ENCODE results near the gene SON.

The SON gene

GRCh38 chr21:33511639-33512038 lies 31.2 kb upstream of the SON start:
- H3K4me3 ChIP-seq (ENCODE audit: low read depth, low read length) = no peak overlapping the region
- no peak for DNase-seq (ENCODE audit: low read depth)
- TF ChIP-seq, protein P1, sequence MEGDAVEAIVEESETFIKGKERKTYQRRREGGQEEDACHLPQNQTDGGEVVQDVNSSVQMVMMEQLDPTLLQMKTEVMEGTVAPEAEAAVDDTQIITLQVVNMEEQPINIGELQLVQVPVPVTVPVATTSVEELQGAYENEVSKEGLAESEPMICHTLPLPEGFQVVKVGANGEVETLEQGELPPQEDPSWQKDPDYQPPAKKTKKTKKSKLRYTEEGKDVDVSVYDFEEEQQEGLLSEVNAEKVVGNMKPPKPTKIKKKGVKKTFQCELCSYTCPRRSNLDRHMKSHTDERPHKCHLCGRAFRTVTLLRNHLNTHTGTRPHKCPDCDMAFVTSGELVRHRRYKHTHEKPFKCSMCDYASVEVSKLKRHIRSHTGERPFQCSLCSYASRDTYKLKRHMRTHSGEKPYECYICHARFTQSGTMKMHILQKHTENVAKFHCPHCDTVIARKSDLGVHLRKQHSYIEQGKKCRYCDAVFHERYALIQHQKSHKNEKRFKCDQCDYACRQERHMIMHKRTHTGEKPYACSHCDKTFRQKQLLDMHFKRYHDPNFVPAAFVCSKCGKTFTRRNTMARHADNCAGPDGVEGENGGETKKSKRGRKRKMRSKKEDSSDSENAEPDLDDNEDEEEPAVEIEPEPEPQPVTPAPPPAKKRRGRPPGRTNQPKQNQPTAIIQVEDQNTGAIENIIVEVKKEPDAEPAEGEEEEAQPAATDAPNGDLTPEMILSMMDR (conservative IDR thresholded peaks at IDR 0.05; ENCODE audit: low read depth, low read length) = no peak

GRCh38 chr21:33512481-33512880 lies 30.4 kb upstream of the SON start:
- no peak overlapping the region for H3K4me3 ChIP-seq (ENCODE audit: low read depth, low read length)
- TF ChIP-seq, protein P1 (conservative IDR thresholded peaks at IDR 0.05; ENCODE audit: low read depth, low read length) = no peak
- no peak for DNase-seq (ENCODE audit: low read depth)

DNA sequence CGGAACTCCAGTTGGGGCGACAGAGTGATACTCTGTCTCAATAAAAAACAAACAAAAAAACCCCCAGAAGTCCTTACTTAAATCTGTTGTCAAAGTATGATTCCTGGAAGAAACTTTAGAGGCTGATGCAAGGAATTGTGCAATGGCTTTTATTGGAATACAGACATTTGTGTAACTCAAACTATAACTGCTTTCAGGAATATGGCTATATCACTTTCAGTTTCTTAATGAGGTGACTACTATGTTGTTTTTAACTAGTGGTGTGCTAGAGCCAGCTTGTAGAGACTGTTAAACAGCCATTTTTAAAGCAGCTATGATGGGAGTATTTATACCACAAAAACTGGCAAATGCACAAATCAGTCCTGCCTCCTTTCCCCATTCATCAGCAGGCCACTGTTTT lies 28.6 kb upstream of the SON start:
- TF ChIP-seq, protein P1 (conservative IDR thresholded peaks at IDR 0.05; ENCODE audit: low read depth, low read length) = no peak
- peak; percentile 58 for DNase-seq (ENCODE audit: low read depth)
- no peak overlapping the region for H3K4me3 ChIP-seq (ENCODE audit: low read depth, low read length)

DNA sequence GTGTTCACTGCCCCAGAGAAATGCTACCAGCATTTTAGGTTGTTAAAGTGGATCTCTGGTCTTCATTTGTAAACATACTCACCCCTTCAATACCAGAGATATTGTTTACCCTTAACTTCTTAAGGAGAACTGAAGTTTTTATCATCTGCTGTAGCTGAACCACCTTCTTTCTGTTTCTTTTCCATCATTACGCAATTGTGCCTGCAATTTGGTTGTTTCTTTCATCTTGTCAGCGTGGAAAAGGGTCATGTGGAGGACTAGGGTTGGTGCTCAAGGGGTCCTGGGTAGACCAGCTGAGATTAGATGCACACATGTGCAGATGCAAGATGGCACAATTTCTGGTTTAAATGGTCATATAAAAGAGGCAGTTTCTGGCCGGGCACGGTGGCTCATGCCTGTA lies 23.9 kb upstream of the SON start:
- TF ChIP-seq, protein P1 (conservative IDR thresholded peaks at IDR 0.05; ENCODE audit: low read depth, low read length) = no peak
- DNase-seq (ENCODE audit: low read depth) = no peak

GRCh38 chr21:33522297-33522952 lies 20.4 kb upstream of the SON start:
- no peak overlapping the region for H3K4me3 ChIP-seq (ENCODE audit: low read depth, low read length)
- TF ChIP-seq, protein P1 (conservative IDR thresholded peaks at IDR 0.05; ENCODE audit: low read depth, low read length) = no peak
- DNase-seq (ENCODE audit: low read depth) = no peak

More for the DNA sequence above, 23.9 kb upstream of the SON start:
- H3K4me3 ChIP-seq (ENCODE audit: low read depth, low read length) = no peak overlapping the region

- no peak overlapping the region for H3K4me3 ChIP-seq (ENCODE audit: low read depth, low read length)
- DNase-seq (ENCODE audit: low read depth) = no peak
- TF ChIP-seq, protein P1 (conservative IDR thresholded peaks at IDR 0.05; ENCODE audit: low read depth, low read length) = no peak
These were observed 19.9 kb upstream of the SON start for GRCh38 chr21:33522953-33523349.

- H3K4me3 ChIP-seq (ENCODE audit: low read depth, low read length) = no peak overlapping the region
- TF ChIP-seq, protein P1 (conservative IDR thresholded peaks at IDR 0.05; ENCODE audit: low read depth, low read length) = no peak
- no peak for DNase-seq (ENCODE audit: low read depth)
These were observed 11.8 kb upstream of the SON start for GRCh38 chr21:33531007-33531406.
